Erythroblast (primary cell): ENCODE data around the gene GRAMD4.

Source experiments
- GATA1 ChIP-seq: IDR thresholded peaks from 2 replicates; pipeline ENCODE4 v1.6.1; 2011; ENCODE audit warnings: low read depth, mild to moderate bottlenecking, control low read depth, low read length, moderate library complexity
- POLR2A ChIP-seq: IDR thresholded peaks from 2 replicates; pipeline ENCODE4 v1.6.1; 2011; ENCODE audit warnings: mild to moderate bottlenecking, low read length

DNA sequence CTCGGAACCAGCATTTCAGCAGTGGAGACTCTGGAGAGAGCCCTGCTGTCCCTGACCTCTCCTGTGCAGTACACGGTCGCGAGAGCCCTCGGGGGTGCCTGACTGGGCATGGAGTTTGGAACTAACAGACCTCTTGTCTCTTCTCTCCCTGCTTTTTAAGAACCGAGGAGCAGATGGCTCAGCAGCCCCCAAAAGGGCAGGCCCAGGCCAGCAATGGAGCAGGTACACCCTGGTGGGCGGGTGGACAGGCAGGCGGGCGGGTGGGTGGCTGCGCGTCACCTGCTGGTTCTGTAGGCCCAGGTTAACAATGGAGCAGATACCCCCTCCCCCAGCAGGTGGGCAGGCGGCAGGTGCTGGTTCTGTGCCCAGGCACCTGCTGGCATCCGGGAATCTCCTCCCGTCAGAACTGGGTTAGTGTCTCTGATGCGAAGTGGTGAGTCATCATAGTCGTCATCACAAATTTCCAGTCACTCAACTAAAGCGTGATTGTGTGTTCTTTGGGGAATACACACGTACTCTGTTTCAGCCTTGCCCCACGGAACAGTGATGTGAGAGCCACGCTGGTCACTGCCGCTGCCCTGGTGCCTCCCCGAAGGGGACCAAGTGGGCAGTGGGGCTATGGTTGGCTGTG is 41.1 kb downstream of the GRAMD4 start:
- TF ChIP-seq POLR2A (no peak), GATA1 (no peak)
